KMS-11 (cell line): ENCODE measurements around the gene ZIC1.

Experiments
- H2AFZ ChIP-seq: fragments of 200-600 bp; sonication (generic); 2 replicates; pipeline ENCODE4 v1.6.1; 2016; ENCODE audit warnings: antibody characterized with exemption, mixed run types, low read depth
- H3K27ac ChIP-seq: fragments of 200-600 bp; sonication (generic); 2 replicates; pipeline ENCODE4 v1.6.1; 2016; ENCODE audit warnings: mild to moderate bottlenecking, mixed run types
- H3K27me3 ChIP-seq: fragments of 200-600 bp; sonication (generic); 2 replicates; pipeline ENCODE4 v1.6.1; 2017; ENCODE audit warnings: mild to moderate bottlenecking, low read depth, mixed run types, moderate library complexity; ENCODE audit not compliant: insufficient read depth
- H3K36me3 ChIP-seq: fragments of 200-600 bp; sonication (generic); 2 replicates; pipeline ENCODE4 v1.6.1; 2017; ENCODE audit warnings: mild to moderate bottlenecking, mixed run types; ENCODE audit not compliant: insufficient read depth
- H3K4me1 ChIP-seq: fragments of 200-600 bp; sonication (generic); 2 replicates; pipeline ENCODE4 v1.6.1; 2016; ENCODE audit warnings: mild to moderate bottlenecking, low read depth, mixed run types; ENCODE audit not compliant: poor library complexity, severe bottlenecking
- H3K4me2 ChIP-seq: fragments of 200-600 bp; sonication (generic); 2 replicates; pipeline ENCODE4 v1.7.0; 2016; ENCODE audit warnings: mild to moderate bottlenecking, mixed run types
- H3K4me3 ChIP-seq: fragments of 200-600 bp; sonication (generic); IDR thresholded peaks from 2 replicates; pipeline ENCODE4 v1.6.1; 2017; ENCODE audit warnings: low read depth, low read length, mixed read lengths; ENCODE audit not compliant: insufficient read depth
- H3K79me2 ChIP-seq: fragments of 200-600 bp; sonication (generic); 2 replicates; pipeline ENCODE4 v1.6.1; 2016; ENCODE audit warnings: low read depth, mixed run types; ENCODE audit not compliant: insufficient read depth
- H3K9ac ChIP-seq: fragments of 200-600 bp; sonication (generic); 2 replicates; pipeline ENCODE4 v1.6.1; 2016; ENCODE audit warnings: mild to moderate bottlenecking, mixed run types
- H4K20me1 ChIP-seq: fragments of 200-600 bp; sonication (generic); 2 replicates; pipeline ENCODE4 v1.6.1; 2016; ENCODE audit warnings: mild to moderate bottlenecking, mixed run types; ENCODE audit not compliant: insufficient read depth
- CTCF ChIP-seq: fragments of 200-600 bp; sonication (generic); conservative IDR thresholded peaks from 2 replicates; pipeline ENCODE4 v1.6.1; 2017; ENCODE audit warnings: low read depth, mild to moderate bottlenecking, antibody characterized with exemption, low read length, moderate library complexity, mixed read lengths

The ZIC1 gene

DNA sequence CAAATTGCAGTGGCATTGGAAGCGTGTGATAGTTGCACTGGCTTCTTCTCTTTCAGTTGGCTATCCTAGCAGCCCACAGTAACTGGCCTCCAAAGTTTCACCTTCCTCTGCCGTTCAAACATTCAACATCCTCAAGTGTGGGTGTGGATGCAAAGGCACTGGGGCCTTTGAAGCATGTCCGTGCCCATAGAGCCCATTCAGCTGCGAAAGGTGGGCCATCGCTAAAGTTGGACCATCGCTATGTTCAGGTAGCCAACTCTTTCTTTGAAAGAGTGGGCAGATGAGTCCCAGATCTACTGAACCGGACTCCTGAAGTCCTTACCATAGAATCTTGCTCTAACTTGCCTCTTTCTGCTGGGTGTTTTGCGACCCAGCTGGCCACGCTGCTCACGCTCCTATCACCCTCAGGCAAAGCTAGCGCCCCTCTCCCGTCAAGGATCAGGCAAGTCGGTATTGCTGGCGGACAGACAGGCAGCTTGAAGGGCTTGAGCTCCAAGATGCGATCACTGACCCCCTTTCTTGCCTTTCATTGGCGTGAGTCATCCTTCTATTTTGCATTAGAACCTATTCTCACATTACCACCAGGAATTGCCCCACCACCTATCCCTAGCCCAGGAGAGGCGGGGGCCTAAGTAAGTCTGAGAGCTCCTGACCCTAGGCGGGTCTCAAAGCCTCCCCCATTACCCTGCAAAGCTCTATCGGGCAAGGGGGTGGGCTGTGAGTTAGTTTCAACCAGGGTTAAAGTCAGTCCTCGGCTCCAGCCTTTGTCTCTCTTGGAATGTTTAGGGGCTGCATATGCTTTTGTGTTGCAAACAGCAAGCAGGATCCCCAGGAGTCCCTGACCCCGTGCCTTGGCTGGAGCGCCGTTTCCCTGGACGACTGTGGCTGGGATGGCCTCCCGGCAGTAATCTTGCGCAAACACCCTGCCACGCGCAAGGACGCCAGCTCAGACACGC is 31.5 kb upstream of the ZIC1 start:
- Histone ChIP-seq H3K4me1 (no peaks in the 10 kb centered on the region), H3K79me2 (no peaks in the 10 kb centered on the region), H3K36me3 (no peaks in the 10 kb centered on the region), H3K27ac (no peak overlapping the region), H3K9ac (no peak overlapping the region), H4K20me1 (no peaks in the 10 kb centered on the region), H3K27me3 (no peaks in the 10 kb centered on the region), H2AFZ (no peak overlapping the region), H3K4me3 (no peak overlapping the region), H3K4me2 (no peak overlapping the region)
- no peak for TF ChIP-seq CTCF

DNA sequence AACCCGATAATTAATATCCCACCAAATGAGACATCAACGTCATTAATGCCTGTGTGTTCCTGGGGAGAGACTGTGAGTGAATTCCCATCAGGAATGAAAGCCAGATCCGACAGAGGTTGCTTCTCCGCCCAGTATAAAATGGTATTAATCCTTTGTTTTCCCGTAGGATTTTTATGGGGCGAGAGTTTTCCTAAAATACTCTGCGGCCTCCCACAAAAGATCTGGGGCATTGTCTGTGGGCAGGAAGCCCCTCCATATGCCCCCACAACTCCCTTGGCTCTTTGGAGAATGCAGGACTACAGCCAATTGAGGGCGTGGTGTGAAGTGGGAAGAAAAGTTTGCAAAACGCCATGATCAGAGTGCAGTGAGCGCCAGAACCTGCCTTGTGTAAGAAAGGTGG is 29.5 kb upstream of the ZIC1 start:
- no peaks in the 10 kb centered on the region for H3K27me3 ChIP-seq
- no peak overlapping the region for H2AFZ ChIP-seq
- no peak overlapping the region for H3K9ac ChIP-seq
- H3K27ac ChIP-seq = no peak overlapping the region
- H3K4me1 ChIP-seq = no peaks in the 10 kb centered on the region
- no peak overlapping the region for H3K4me2 ChIP-seq
- H3K79me2 ChIP-seq = no peaks in the 10 kb centered on the region
- no peak for TF ChIP-seq CTCF
- H4K20me1 ChIP-seq = no peaks in the 10 kb centered on the region
- no peaks in the 10 kb centered on the region for H3K36me3 ChIP-seq
- no peak overlapping the region for H3K4me3 ChIP-seq

GRCh38 chr3:147380387-147380951 is 28.7 kb upstream of the ZIC1 start:
- TF ChIP-seq CTCF = no peak
- Histone ChIP-seq H3K27ac (no peak overlapping the region), H3K9ac (no peak overlapping the region), H2AFZ (no peak overlapping the region), H3K36me3 (no peaks in the 10 kb centered on the region), H3K4me2 (no peak overlapping the region), H3K4me3 (no peak overlapping the region), H3K79me2 (no peaks in the 10 kb centered on the region), H3K27me3 (no peaks in the 10 kb centered on the region), H3K4me1 (no peaks in the 10 kb centered on the region), H4K20me1 (no peaks in the 10 kb centered on the region)

- H2AFZ ChIP-seq = no peak overlapping the region
- H3K27me3 ChIP-seq = no peaks in the 10 kb centered on the region
- no peak overlapping the region for H3K9ac ChIP-seq
- no peak for TF ChIP-seq CTCF
- no peak overlapping the region for H3K27ac ChIP-seq
- H3K4me1 ChIP-seq = no peaks in the 10 kb centered on the region
- H3K36me3 ChIP-seq = no peaks in the 10 kb centered on the region
- H3K79me2 ChIP-seq = no peaks in the 10 kb centered on the region
- no peaks in the 10 kb centered on the region for H4K20me1 ChIP-seq
- no peak overlapping the region for H3K4me3 ChIP-seq
- no peak overlapping the region for H3K4me2 ChIP-seq
These were observed 28.2 kb upstream of the ZIC1 start for GRCh38 chr3:147380977-147381376.
